Occipital lobe (tissue), 3 donors: ENCODE results near the gene FABP1. TPM values are rescaled to one million over a fixed set of nuclear protein-coding genes. Genes with fewer than 3 reads are reported as not detected.

ENCODE experiments used
- DNase-seq: peaks from one replicate; lab custom pipeline; 2025; lab: John Stamatoyannopoulos, UW
- small RNA-seq: library from RNA; depleted of rRNA; stranded (forward); fragments of <200 nt; gene quantifications from one replicate; pipeline ENCODE3, GENCODE V24; 2014
- total RNA-seq: library from RNA; depleted of rRNA; stranded (reverse); fragments of >200 nt; gene quantifications from one replicate; pipeline ENCODE4 v1.2.3, GENCODE V29; 2014

The FABP1 gene
- total RNA-seq, 1 donor from 2014 or later, result not detected

GRCh38 chr2:88081924-88082608 is 45.8 kb downstream of the FABP1 start:
- no peak for DNase-seq

- no peak for DNase-seq
Observed at GRCh38 chr2:88080545-88080944, 47.3 kb downstream of the FABP1 start.

DNA sequence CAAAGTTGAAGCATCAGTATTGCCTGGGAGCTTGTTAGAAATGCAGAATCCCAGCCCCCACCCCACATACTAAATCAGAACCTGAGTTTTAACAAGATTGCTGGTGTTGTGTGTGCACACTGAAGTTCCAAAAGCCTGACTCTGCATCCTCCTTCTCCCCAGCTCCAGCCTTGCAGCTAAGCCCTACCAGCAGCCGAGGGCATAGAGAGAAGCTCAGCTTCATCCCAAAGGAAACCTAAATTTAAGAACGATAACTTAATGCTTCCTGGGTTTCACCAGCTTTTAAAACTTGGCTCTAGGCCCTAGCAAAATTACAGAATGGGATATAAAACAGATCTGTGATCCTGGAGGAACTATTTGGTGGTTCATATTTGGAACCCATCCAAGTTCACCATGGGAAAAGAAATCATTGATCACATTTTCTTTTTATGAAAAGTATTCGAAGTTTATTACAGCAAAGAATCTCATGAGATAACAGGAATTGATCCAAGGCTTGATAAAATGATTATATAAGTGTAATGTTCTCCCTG is 49.2 kb downstream of the FABP1 start:
- DNase-seq, result no peak

DNA sequence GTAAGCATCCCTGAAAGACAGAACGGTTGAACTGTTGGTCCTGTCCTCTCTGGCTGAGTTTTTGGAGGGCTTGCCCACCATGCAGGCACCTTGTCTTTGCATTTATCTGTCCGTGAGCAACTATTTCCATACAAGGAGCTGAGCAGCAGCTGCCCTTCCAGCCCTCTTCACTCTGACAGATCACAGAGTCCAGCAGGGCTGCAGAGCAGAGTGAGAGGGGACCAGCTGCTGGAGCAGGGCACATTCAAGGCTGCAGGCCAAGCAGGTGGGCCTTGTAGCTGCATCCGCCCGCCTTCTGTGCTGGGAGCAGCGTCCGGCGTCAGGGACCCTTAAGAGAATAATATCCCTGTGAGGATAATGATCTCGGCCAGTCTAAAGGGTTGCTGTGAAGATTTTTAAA is 50.8 kb downstream of the FABP1 start:
- DNase-seq, result no peak

- no peak for DNase-seq
Observed at GRCh38 chr2:88074854-88075292, 53.0 kb downstream of the FABP1 start.

DNA sequence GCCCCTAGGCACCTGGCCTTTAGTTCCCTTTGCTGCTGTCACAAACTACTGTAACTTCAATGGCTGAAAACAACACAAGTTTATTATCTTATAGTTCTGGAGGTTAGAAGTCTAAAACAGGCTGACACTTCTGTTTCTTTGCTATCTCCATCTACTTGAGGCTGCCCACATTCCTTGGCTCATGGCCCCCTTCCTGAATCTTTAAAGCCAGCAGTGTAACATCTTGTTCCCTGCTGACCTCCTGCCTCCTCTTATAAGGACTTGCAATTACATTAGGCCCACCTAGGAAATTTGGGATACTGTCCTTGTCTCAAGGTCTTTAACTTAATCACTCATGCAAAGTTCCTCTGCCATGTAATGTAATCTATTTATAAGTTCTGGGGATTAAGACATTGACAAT is 53.7 kb downstream of the FABP1 start:
- no peak for DNase-seq

Small RNA genes within 50 kb of the gene (small RNA-seq; reads per million reads assigned to genes)
- not detected for gene MIR4780

Other genes starting within 250 kb of the FABP1 start
- gene RNU2-63P, start 111.5 kb downstream of the FABP1 start, total RNA-seq, result not detected
- 17.6 TPM for gene KRCC1, start 72.3 kb downstream of the FABP1 start, total RNA-seq
- gene SMYD1, start 60.2 kb downstream of the FABP1 start, total RNA-seq, result not detected
- gene THNSL2, start 42.3 kb upstream of the FABP1 start, total RNA-seq, result 3.1 TPM